ENCODE measurements around the gene SURF1. TPM values are rescaled to one million over a fixed set of nuclear protein-coding genes. Genes with fewer than 3 reads are reported as not detected.

SURF1 gene
- total and polyA plus RNA-seq, 9 of the 15 experiments (the other 6 are each of a cell fraction or from before 2014, with no cell fraction given) = 16.1 to 31.3 (median 20.9) TPM

DNA sequence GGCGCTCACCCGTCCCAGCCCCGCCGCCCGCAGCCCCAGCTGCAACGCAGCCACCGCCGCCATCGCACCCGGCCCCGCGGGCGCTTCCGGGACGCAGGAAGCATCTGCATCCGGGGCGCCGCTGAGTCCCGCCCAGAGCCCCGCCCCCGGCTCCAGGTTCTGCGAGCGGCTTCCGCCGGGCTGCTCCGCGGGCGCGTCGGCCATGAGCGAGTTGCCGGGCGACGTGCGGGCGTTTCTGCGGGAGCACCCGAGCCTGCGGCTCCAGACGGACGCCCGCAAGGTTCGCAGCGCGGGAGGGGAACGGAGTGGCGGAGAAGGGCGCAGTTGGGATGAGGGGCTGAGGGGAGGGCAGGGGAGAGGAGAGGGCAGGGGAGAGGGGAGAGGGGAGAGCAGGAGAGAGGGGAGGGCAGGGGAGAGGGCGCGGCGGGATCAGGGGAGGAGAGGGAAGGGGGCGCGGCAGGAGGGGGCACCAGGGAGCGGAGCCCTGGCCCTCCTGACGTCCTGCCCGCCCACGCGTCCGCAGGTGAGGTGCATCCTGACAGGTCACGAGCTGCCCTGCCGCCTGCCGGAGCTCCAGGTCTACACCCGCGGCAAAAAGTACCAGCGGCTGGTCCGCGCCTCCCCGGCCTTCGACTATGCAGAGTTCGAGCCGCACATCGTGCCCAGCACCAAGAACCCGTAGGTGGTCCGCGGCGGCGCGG is at the start of gene SURF1, which contains the start of gene SURF2 (continued):
- TF ChIP-seq ZNF184 (CRISPR knock-in tag; IDR thresholded peaks at IDR 0.05) (no peak), NFATC3 (IDR thresholded peaks at IDR 0.05) (no peak), POLR2H (tag; IDR thresholded peaks at IDR 0.05; ENCODE audit: low read depth) (no peak), ZNF316 (IDR thresholded peaks at IDR 0.05) (no peak), ARHGAP35 (IDR thresholded peaks at IDR 0.05; ENCODE audit: partially characterized antibody) (no peak), SMARCA4 (IDR thresholded peaks at IDR 0.05) (no peak), ZFX (CRISPR knock-in tag; IDR thresholded peaks at IDR 0.05) (no peak), ZNF668 (CRISPR knock-in tag; IDR thresholded peaks at IDR 0.05) (no peak), KLF10 (CRISPR knock-in tag; IDR thresholded peaks at IDR 0.05) (no peak), SAP30 (IDR thresholded peaks at IDR 0.05; ENCODE audit: borderline replicate concordance, insufficient read depth, low read depth, low read length, poor library complexity, severe bottlenecking) (peak; percentile 23), STAT5B (CRISPR knock-in tag; IDR thresholded peaks at IDR 0.05) (no peak), ATF1 (CRISPR knock-in tag; IDR thresholded peaks at IDR 0.05) (no peak), ATF1 (tag; IDR thresholded peaks at IDR 0.05) (peak; percentile 29; the same call in 1 of the 2 replicates), KAT7 (CRISPR knock-in tag; IDR thresholded peaks at IDR 0.05; ENCODE audit: borderline replicate concordance) (0 out of 2 replicates have a peak, but pooled peaks have one; percentile 28), ZBTB9 (CRISPR knock-in tag; IDR thresholded peaks at IDR 0.05) (no peak), FOS (IDR thresholded peaks at IDR 0.05; ENCODE audit: extremely low read depth, insufficient read length) (no peak), WHSC1 (IDR thresholded peaks at IDR 0.05; ENCODE audit: low read length) (no peak)
- TF ChIP-seq, protein P1, sequence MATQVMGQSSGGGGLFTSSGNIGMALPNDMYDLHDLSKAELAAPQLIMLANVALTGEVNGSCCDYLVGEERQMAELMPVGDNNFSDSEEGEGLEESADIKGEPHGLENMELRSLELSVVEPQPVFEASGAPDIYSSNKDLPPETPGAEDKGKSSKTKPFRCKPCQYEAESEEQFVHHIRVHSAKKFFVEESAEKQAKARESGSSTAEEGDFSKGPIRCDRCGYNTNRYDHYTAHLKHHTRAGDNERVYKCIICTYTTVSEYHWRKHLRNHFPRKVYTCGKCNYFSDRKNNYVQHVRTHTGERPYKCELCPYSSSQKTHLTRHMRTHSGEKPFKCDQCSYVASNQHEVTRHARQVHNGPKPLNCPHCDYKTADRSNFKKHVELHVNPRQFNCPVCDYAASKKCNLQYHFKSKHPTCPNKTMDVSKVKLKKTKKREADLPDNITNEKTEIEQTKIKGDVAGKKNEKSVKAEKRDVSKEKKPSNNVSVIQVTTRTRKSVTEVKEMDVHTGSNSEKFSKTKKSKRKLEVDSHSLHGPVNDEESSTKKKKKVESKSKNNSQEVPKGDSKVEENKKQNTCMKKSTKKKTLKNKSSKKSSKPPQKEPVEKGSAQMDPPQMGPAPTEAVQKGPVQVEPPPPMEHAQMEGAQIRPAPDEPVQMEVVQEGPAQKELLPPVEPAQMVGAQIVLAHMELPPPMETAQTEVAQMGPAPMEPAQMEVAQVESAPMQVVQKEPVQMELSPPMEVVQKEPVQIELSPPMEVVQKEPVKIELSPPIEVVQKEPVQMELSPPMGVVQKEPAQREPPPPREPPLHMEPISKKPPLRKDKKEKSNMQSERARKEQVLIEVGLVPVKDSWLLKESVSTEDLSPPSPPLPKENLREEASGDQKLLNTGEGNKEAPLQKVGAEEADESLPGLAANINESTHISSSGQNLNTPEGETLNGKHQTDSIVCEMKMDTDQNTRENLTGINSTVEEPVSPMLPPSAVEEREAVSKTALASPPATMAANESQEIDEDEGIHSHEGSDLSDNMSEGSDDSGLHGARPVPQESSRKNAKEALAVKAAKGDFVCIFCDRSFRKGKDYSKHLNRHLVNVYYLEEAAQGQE (IDR thresholded peaks at IDR 0.05; ENCODE audit: borderline replicate concordance) = no peak
- TF ChIP-seq, protein P1 (CRISPR knock-in tag; IDR thresholded peaks at IDR 0.05; ENCODE audit: low read depth) = no peak
- TF ChIP-seq, protein P2, sequence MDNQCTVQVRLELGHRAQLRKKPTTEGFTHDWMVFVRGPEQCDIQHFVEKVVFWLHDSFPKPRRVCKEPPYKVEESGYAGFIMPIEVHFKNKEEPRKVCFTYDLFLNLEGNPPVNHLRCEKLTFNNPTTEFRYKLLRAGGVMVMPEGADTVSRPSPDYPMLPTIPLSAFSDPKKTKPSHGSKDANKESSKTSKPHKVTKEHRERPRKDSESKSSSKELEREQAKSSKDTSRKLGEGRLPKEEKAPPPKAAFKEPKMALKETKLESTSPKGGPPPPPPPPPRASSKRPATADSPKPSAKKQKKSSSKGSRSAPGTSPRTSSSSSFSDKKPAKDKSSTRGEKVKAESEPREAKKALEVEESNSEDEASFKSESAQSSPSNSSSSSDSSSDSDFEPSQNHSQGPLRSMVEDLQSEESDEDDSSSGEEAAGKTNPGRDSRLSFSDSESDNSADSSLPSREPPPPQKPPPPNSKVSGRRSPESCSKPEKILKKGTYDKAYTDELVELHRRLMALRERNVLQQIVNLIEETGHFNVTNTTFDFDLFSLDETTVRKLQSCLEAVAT (IDR thresholded peaks at IDR 0.05) = peak; percentile 27 to 39; a peak in 1 of 4 replicates
